ENCODE results near the gene VEGFB.

The VEGFB gene

DNA sequence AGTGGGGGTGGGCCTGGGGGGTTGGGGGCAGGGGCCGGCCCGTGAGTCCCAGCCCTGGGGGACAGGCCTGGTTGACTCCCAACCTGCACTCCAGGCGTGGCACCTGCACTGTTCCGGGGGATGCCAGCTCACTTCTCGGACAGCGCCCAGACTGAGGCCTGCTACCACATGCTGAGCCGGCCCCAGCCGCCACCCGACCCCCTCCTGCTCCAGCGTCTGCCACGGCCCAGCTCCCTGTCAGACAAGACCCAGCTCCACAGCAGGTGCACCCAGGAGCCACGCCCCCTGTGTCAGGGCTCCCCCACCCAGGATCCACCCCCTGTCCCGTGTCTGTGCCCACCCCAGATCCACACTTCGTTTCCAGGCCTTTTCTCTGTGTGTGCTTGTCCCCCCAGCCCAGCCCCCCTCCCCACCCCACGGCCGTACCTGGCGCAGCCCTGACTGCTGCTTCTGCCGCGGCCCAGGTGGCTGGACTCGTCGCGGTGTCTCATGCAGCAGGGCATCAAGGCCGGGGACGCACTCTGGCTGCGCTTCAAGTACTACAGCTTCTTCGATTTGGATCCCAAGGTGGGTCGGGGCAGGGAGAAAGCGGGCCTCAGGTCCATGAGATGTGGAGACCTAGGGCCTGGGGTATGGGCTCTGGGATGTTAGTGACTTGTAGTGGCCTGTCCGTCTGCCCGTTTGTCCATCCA lies 23.1 kb upstream of the VEGFB start:
- DNase-seq: no peak

DNA sequence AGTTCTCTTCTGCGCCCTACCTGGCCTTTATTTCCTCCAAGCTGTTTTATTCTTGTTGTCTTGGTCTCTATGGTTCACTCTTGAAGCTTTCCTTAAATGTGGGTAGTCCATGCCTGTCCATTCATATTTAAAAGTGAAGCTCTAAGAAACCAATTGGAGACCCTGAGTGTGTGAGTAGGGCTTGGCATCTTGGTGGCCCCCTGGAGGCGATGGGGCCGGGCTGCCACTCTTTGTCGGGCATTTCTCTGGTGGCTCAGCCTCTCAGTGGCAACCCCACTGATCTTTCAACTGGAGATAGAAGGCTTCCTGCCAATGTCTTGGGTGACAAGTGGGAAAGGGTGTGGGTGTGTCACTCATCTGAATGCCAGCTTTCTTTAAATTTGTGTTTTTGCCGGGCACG lies 17.5 kb upstream of the VEGFB start:
- no peak for DNase-seq

DNA sequence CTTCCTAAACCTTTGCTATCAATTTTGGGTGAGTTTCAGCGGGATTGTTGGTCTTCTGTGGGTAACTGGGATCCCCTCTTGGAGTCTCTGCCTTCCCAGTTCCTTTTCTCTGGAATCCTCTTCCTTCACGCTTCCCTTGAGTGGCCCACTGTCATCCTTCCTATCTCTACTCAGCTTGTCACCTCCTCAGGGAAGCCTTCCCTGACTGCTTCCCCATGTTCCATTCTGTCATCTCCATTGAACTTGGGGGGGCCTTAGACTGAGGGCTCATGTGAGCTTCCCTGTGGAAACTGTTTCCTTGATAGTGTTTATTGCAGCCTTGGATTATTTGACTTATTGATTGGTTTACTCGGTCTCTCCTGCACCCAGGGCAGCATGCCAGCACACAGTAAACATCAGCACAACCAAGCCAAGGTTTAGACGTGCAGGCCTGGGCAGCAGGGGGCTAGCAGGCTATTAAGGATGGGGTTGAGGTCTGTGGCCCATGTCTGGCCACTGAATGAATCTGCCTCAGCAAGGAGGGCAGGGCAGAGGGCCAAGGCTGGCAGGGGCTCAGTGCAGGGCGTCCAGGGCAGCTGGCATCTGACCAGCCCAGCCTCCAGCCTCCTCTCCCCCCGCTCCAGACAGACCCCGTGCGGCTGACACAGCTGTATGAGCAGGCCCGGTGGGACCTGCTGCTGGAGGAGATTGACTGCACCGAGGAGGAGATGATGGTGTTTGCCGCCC lies 15.6 kb upstream of the VEGFB start:
- no peak for DNase-seq

DNA sequence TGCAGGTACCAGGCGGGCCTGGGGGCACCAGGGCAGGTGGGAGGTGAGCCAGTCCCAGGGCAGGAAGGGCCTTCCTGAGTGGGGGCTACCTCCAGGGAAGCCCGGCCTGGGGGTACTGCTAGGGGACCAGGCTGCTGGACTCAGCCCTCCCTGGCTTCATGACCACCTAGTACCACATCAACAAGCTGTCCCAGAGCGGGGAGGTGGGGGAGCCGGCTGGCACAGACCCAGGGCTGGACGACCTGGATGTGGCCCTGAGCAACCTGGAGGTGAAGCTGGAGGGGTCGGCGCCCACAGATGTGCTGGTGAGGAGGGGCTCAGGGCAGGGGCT lies 15.1 kb upstream of the VEGFB start:
- no peak for DNase-seq

DNA sequence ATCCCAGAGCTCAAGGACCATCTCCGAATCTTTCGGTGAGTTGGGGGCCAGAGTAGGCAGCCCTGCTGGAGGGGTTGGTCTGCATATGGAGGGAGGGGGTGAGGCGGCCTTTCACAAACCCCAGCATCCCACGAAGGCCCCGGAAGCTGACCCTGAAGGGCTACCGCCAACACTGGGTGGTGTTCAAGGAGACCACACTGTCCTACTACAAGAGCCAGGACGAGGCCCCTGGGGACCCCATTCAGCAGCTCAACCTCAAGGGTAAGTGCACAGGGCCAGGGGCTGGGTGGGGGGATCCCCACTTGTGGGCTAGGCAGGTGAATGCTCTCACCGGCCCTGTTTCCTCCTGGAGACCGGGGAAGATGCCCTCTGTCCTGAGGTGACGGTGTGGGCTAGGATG lies 14.6 kb upstream of the VEGFB start:
- DNase-seq: no peak

DNA sequence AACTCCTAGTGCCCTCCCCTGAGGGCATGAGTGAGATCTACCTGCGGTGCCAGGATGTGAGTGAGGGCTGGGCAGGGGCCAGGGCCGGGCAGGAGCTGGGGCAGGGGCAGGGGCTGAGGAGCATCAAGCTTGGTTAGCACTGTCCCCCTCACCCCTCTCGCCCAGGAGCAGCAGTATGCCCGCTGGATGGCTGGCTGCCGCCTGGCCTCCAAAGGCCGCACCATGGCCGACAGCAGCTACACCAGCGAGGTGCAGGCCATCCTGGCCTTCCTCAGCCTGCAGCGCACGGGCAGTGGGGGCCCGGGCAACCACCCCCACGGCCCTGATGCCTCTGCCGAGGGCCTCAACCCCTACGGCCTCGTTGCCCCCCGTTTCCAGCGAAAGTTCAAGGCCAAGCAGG lies 14.1 kb upstream of the VEGFB start:
- no peak for DNase-seq

DNA sequence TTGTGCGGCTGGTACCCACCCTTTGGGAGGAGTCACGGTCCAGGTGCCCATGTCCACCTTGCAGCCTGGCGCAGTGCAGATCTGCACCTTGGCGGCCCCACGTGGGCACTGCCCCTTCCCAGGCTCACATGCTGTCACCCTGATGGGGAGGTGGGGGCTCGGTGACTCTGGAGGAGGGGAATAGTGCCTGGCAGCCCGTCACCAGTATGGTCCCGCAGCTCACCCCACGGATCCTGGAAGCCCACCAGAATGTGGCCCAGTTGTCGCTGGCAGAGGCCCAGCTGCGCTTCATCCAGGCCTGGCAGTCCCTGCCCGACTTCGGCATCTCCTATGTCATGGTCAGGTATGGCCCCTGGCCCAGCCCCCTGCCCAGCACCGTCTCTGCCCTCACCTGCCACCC lies 13.6 kb upstream of the VEGFB start:
- DNase-seq: no peak

DNA sequence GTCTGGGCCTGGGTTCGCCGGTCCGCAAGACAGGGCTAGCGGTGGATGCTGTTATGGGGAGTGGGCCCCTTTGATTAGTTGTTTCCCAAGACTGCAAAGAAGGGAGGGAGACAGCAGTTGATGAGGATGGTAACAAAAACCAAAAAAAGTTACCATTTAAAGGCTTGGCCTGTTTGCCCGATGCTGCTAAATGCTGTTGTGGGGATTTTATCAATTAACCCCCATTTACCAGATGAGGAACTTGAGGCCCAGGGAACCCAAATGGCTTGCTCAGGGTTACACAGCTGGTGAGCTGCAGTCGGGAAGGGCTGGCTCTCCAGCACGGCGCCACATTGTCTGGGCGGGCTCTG lies 11.8 kb upstream of the VEGFB start:
- no peak for DNase-seq

DNA sequence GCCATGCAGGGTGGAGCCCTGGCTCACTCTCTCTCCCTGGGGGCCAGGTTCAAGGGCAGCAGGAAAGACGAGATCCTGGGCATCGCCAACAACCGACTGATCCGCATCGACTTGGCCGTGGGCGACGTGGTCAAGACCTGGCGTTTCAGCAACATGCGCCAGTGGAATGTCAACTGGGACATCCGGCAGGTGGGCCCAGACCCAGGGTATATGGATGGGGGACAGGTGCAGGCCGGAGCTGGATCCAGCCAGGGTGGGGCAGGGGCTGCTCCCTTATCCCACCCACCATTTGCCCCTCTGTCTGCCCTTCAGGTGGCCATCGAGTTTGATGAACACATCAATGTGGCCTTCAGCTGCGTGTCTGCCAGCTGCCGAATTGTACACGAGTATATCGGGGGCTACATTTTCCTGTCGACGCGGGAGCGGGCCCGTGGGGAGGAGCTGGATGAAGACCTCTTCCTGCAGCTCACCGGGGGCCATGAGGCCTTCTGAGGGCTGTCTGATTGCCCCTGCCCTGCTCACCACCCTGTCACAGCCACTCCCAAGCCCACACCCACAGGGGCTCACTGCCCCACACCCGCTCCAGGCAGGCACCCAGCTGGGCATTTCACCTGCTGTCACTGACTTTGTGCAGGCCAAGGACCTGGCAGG lies 11.3 kb upstream of the VEGFB start:
- no peak for DNase-seq

DNA sequence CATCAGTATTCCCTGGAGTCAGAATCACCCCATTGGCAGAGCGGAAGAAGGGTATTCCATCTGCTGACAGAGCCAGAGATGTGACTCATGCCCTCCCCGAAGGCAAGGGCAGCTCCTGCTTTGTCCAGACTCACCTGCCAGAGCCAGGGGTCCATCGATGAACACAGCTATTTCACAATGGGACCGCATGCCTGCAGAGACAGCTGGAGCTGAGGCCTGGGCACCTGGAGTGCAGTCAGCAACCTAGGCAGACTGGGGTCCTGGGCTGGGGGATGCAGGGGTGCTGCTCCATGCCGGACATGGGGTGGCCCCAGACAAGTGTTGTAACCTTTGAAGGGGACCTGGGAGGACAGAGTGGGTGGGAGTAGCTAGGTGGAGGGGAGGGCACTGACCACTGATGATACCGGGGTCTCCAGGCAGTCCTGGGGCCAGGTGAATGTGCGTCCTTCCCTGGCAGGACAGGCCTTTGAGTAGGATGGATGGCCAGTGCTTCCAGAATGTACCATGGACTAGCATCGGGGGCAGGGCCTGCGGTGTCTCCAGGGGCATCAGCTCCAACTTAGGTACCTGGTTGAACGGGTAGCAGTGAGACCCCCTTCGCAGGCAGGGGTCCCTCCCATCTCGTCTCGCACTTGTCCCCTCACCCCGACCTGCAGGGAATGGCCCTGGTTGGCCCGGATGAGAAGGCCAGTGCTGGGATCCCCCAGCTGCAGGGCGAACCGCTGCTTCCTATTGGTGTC lies 10.1 kb upstream of the VEGFB start:
- DNase-seq: peak; percentile 5

DNA sequence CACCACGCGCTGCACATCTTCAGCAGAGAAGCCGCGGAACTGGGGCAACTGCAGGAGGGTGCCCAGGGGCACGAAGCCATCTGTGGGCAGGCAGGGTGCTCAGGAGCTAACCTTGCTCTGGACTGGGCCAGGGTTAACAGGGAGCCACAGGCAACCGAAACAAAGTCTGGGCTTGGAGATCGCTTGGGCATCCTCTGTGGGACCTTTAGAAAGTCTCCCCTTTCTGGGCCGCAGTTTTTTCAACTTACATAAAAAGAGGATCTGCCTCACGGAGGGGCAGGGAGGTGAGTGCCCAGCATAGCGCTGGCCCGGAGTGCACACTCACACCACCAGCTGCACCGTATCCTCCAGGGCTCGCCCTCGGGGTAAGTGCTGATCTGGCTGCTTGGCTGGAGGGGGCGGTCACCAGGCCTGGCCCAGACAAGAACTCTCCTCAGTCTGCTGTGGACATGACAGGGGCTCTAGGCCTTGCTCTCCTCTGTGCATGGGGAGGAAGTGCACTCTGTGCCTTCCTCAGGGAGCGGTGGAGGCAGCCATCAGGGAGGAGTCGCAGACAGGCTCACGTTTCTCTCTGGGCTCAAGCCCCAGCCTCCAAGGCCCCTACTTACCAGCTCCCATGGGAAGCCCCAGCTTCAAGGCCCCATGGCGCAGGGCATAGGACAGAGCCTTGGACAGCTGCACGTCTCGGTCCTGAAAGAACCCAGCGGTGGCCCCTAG lies 9.3 kb upstream of the VEGFB start:
- peak; percentile 6 for DNase-seq

DNA sequence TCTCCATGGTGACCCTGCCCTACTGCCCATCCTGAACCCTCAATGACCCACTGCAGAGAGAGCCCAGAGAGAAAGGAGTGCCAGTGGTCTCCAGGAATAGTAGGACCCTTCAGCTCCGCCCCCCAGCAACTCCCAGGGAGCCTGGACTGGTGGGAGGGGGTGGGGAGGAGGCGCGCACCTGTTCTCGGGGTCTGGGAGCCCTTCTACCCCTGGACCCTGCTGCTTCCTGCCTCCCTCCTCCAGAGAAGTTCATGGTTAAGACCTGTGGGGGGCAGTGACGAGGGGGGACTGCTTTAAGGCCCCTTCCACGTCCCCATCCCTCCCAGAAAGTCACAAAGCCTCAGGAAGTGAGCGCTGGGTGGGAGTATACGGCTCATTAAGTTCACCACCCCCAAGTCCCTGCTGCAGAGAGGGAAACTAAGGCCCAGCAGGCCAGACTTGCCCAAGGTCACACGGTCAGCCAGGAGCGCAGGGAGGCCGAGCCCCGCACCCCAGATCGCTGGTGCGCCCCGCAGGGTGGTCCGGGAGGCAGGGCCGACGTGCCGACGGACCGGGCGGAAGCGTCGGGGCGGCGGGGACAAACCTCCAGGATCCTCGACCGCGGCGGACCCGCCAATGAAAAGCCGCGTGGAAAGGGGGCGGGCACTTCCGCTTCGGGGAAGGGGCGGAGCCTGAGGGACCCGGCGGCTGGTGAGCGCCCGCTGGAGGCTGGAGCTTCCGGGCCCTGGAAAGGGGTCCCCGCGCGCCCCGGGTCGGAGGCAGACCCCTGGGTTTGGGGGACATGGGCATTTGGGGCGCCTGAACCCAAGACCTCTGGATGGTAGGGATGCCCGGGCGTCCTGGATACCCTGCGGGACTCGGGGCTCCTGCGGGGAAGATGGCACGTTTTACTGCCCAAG lies 8.5 kb upstream of the VEGFB start, which contains the start of the genes NUDT22 and TRPT1:
Gene NUDT22, plus strand, starts transcription at position 667 of the 899 bp plus-strand sequence. CDS start 379 bp downstream, outside the sequence.
Gene TRPT1, minus strand, starts transcription at position 579 of the 899 bp plus-strand sequence. Its CDS starts 326 bp downstream, at position 253.
- DNase-seq: peak; percentile 87

DNA sequence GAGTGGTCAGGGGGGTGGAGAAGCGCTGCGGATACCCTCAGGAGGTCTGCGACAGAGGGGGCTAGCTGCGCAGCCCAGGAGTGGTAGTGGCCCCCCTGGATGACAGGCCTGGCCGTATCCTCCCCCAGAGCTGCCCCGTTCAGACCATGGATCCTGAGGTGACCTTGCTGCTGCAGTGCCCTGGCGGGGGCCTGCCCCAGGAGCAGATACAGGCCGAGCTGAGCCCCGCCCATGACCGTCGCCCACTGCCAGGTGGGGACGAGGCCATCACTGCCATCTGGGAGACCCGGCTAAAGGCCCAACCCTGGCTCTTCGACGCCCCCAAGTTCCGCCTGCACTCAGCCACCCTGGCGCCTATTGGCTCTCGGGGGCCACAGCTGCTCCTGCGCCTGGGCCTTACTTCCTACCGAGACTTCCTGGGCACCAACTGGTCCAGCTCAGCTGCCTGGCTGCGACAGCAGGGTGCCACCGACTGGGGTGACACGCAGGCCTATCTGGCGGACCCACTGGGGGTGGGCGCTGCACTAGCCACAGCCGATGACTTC lies 7.8 kb upstream of the VEGFB start:
- peak; percentile 79 for DNase-seq

DNA sequence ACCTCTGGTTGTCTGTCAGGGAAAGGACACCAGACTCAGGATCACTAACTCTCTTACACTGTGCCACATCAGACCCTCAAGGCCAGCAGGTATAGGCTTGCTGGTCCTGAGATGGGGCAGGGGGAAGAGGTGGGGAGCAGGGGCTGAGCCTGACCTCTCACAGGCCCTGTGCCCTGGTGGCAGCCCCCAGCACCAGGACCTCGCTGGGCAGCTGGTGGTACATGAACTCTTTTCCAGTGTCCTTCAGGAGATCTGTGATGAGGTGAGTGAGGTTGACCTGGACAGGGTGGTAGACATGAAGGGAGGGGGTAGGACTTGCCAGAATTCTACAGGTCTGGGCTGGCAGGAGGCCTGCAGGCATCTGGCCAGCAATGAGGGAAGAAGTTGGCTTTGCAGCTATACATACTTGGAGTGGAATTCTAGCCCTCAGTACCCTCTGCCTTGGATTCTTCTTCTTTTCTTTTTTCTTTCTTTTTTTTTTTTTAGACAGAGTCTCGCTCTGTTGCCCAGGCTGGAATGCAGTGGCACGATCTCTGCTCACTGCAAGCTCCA lies 6.9 kb upstream of the VEGFB start:
- DNase-seq: no peak

DNA sequence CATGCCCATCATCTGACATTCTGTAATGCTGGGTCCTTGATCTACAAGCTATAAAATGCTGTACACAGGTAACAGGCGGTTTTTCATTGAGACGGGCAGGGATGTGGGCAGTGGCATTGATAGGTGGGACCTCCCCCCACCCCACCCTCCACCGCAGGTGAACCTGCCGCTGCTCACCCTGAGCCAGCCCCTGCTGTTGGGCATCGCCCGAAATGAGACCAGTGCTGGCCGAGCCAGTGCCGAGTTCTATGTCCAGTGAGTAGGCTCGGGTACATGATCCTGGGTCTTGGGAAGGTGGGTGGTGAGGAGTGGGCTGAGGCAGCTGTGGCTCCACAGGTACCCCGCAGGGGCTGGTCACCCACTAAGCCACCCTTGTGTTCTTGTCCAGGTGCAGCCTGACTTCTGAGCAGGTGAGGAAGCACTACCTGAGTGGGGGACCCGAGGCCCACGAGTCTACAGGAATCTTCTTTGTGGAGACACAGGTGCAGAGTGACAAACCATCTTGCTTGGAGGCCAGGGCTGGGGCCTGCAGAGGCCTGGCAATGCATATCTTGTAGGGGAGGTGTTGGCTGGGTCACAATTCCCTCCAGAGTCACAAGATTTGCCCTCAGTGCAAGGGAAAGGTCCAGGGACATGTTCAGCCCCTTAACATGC lies 5.2 kb upstream of the VEGFB start:
- DNase-seq: peak; percentile 3

DNA sequence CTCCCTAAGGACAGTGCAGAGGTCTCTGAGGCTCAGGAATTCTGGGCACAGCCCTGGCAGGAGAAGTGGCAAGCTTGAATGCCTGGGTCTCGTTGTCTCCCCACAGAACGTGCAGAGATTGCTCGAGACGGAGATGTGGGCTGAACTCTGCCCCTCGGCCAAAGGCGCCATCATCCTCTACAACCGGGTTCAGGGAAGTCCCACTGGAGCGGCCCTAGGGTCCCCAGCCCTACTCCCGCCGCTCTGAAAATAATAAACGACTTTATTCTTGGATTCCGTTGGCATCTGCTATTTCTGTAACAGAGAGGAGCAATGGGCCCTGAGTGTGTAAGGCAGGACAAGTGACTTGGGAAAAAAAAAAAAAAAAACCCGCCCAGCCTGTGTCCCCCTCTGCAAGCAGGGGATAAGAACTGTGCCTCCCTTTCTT lies 4.6 kb upstream of the VEGFB start:
- DNase-seq: no peak

DNA sequence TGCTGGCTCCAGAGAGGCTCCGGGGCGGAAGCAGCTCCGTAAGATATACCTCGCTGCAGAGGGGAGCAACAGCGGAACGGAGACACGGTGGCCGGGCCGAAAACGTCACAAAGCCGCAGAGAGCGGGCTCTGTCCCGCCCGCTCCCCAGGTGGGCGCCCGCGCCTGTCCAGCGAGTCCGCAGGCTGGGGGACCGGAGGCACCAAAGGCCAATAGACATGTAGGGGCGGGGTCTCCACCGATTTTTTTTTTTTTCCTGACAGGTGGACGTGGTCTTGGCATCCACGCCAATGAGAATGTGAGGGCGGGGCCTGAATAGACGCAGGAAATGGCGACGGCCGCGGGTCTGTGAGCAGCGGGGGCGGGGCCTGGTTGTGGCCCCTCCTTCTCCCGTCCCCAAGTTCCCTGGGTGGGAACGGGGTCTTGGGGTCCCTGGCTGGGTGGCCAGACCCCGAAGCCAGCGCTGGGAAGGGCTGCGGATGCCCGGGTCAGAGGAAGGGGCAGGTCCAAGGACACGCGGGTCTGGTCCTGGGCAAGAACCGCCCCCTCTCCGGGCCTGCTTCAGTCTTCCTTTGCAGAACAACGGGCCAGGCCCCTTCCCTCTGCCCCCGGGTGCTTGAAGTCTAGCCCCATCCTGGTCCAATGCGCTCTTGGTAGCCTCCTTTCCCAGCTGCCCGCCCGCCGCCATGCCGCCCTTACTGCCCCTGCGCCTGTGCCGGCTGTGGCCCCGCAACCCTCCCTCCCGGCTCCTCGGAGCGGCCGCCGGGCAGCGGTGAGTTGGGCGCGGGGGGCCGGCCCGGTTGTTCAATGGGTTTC lies 4.0 kb upstream of the VEGFB start, which contains the start of gene DNAJC4:
Gene DNAJC4, plus strand, starts transcription at position 378 of the 814 bp plus-strand sequence. Its CDS starts 307 bp downstream, at position 685.
- DNase-seq: peak; percentile 95

DNA sequence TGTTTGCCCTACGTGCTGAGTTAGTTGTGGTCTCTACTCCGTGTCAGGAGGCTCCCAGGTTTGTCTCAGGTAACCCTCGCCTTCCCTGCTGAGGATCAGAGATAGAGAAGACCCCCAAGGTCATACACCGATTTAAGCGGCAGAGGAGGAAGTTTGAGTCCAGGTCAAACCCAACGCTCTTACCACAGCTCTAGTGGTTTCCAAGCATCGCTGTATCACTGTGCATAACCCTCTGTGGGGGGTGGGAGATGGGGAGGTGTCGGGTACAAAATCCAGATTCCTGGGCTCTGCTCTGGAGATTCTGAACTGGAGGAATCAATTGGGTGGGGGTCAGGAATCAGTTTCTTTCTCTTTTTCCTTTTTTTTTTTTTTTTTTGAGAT lies 3.4 kb upstream of the VEGFB start:
- peak; percentile 14 for DNase-seq

DNA sequence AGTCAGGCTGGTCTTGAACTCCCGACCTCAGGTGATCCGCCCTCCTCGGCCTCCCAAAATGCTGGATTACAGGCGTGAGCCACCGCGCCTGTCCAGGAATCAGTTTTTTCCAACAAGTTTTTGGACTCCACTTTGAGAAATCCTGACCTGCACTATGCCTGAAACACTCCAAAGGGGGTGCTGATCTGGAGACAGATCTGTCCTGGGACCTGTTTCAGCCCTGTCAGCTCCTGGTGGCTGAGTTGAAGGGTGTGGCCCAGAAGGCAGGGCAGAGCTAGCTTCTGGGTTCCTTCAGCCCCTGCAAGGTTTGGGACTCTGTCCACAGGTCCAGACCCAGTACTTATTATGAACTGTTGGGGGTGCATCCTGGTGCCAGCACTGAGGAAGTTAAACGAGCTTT lies 2.8 kb upstream of the VEGFB start:
- DNase-seq: peak; percentile 55

Data from hematopoietic multipotent progenitor cell treated with erythropoietin and hydrocortisone succinate and interleukin-3 and kit ligand, for 8 days (in vitro differentiated cells).